Right lobe of liver (tissue), 6 donors: ENCODE results near the gene CD247. TPM values are rescaled to one million over a fixed set of nuclear protein-coding genes. Genes with fewer than 3 reads are reported as not detected.
A peak's percentile ranks its signal among the peaks of the same experiment; 100 is the strongest.

Experiments used
- ATAC-seq, 4 donors: fragments of 200-7000 bp; cut with Tn5 transposase; one replicate each; pipeline ENCODE4 v1.9.1; 2020; ENCODE audit warnings: mild to moderate bottlenecking in 4 of 4, moderate library complexity in 4 of 4
- DNase-seq, 3 donors: peaks; one replicate each; pipeline ENCODE4 v3.0.0-alpha.2; 2020
- H3K27ac ChIP-seq, 3 donors: fragments of 200-600 bp; one replicate each; pipeline ENCODE4 v1.8.0; 2022
- H3K27me3 ChIP-seq, 2 donors: fragments of 200-600 bp; one replicate each; pipeline ENCODE4 v1.8.0; 2022
- H3K36me3 ChIP-seq, 4 donors: fragments of 200-600 bp; sonication (generic) in 1 of 4; one replicate each; pipeline versions ENCODE4 v1.5.1 to v1.8.0; 2017 to 2022; ENCODE audit warnings: control low read depth in 1 of 4
- H3K4me1 ChIP-seq, 4 donors: fragments of 200-600 bp; sonication (generic) in 1 of 4; one replicate each; pipeline versions ENCODE4 v1.5.1 to v1.8.0; 2017 to 2022; ENCODE audit warnings: control low read depth in 1 of 4
- H3K4me3 ChIP-seq, 3 donors: fragments of 200-600 bp; one replicate each; pipeline ENCODE4 v1.8.0; 2022
- H3K9me3 ChIP-seq, 4 donors: fragments of 200-600 bp; sonication (generic) in 1 of 4; one replicate each; pipeline versions ENCODE4 v1.5.1 to v1.8.0; 2017 to 2022; ENCODE audit warnings: control low read depth in 1 of 4
- CTCF ChIP-seq, 4 donors: fragments of 200-600 bp in 3 of 4; fragments of 450-650 bp in 1 of 4; IDR thresholded peaks; one replicate each; pipeline versions ENCODE4 v1.5.1 to v1.8.0; 2016 to 2022; ENCODE audit warnings: antibody characterized with exemption in 4 of 4, mild to moderate bottlenecking in 2 of 4
- POLR2A ChIP-seq: fragments of 450-650 bp; IDR thresholded peaks from one replicate; pipeline ENCODE4 v1.6.1; 2017; ENCODE audit warnings: antibody characterized with exemption, mild to moderate bottlenecking
- WGBS: methylation state at CpG from one replicate; pipeline ENCODE4 v1.1.6; 2018; ENCODE audit warnings: low coverage, low lambda C conversion rate; ENCODE audit not compliant: insufficient coverage; ENCODE audit errors: missing lambda C conversion rate; 5-methylcytosine and 5-hydroxymethylcytosine counted together
- intact Hi-C, 2 donors: fragments of 100-400 bp; cut with DNase I; formaldehyde crosslinking; loops; one replicate each; pipeline versions ENCODE4 v1.11.2 to v1.14.1; 2022
- total RNA-seq, 6 experiments: library from RNA; depleted of rRNA in 2 of 6; stranded (reverse); fragments of >200 nt in 2 of 6; fragmentation: NEBNext Ultra II Directional in 3 of 6; extraction: Animal tissue kit (Norgen Biotek cat#: 25700) in 3 of 6; gene quantifications; one replicate each; pipeline versions ENCODE4 v1.1.0 to v1.2.4, GENCODE V29; 2016 to 2023
- donor health status: DM: no; HTN: yes; CAD: no.
- donor health status: DM: no; HTN: no; CAD: no.
- donor health status: DM: no; HTN: no; CAD: no.
- donor health status: DM: no; HTN: yes; CAD: no.
- donor health status: DM: no; HTN: yes; CAD: no.

The CD247 gene
- total RNA-seq, 6 experiments from 2014 or later, result 0.48 to 2.2 (median 0.71) TPM

GRCh38 chr1:167442854-167443565 lies 75.3 kb downstream of the CD247 start:
- intact Hi-C loops, result loop anchor here (5.0 to 10.0 kb wide), 2 partner anchors 376 to 378 kb away; no protein-coding TSS in a partner anchor
- Histone ChIP-seq H3K9me3 (no peaks in the 10 kb centered on the region), H3K4me3 (no peak overlapping the region), H3K27me3 (no peaks in the 10 kb centered on the region), H3K27ac (no peak overlapping the region), H3K4me1 (peaks cover 0 to 8% (median 0%) of the 10 kb centered on the region in 4 donors), H3K36me3 (no peaks in the 10 kb centered on the region)
- ATAC-seq, result no peak
- no peak for DNase-seq
- 62% methylated on average over 9 of the region's 9 CpGs for WGBS
- no peak for TF ChIP-seq POLR2A
- TF ChIP-seq CTCF (IDR thresholded peaks at IDR 0.05), result no peak

DNA sequence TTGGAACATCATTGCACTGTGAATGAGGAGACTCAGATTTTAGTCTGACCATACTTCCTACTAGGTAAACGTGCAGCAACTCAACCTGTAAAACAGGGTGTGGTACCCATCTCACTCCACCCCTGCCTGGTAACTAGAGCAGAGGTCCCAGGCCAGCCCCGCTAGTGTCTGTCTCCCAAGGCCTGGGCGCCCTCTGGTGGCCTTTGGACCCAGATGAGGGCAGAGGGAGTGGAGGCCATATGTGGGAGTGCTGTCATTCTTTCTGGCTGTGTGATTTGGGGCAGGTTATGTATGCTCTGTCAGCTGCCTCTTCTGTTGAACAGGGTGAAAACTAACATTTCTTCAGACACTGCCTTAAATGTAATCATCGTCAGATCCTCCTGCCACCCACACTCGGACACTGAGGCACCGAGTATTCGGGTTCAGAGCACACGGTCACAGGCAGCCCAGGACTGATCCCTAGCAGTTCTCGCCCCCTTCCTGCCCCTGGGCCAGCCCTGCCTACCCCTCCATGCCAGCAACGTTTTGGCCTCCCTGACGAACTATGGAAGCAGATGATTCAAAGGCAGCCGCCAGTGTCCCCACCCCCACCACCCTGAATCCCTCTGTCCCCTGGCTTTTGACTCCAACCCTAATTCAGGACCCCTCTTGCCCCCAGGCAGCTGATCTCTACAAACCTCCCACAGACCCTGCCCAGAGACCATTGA lies 76.0 kb downstream of the CD247 start:
- intact Hi-C loops, result loop anchor here (5.0 to 10.0 kb wide), 2 partner anchors 375 to 377 kb away; no protein-coding TSS in a partner anchor
- WGBS, result 3% methylated on average over 5 of the region's 12 CpGs

DNA sequence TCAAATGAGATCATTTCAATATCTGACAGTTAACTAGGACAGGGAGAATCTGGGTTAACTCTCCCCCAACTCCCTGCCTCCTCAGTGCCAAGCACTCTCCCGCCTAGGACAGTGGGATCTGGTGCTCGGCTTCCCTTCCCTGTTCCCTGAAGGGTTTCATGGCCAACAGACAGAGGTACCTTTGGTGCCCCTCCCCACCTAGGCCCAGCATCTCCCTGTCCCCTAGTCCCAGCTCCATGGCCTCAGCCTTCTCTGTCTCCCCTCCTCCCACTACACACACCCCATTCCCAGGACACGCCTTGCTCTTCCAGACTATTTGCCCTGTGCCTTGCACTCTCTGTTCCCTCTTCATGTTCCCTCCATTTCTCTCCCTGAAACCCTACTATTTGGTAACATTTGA lies 77.1 kb downstream of the CD247 start:
- WGBS, result 100% methylated on average over 1 of the region's 3 CpGs
- ATAC-seq (no peak), DNase-seq (no peak)
- intact Hi-C loops, result loop anchor here (5.0 to 10.0 kb wide), 2 partner anchors 374 to 376 kb away; no protein-coding TSS in a partner anchor
- Histone ChIP-seq H3K27ac (no peak overlapping the region), H3K4me3 (no peak overlapping the region), H3K36me3 (no peaks in the 10 kb centered on the region), H3K27me3 (no peaks in the 10 kb centered on the region), H3K4me1 (peaks cover 0 to 8% (median 0%) of the 10 kb centered on the region in 4 donors), H3K9me3 (no peaks in the 10 kb centered on the region)
- TF ChIP-seq POLR2A (no peak), CTCF (IDR thresholded peaks at IDR 0.05) (no peak)

More for the DNA sequence above, 76.0 kb downstream of the CD247 start:
- Histone ChIP-seq H3K27ac (no peak overlapping the region), H3K9me3 (no peaks in the 10 kb centered on the region), H3K4me3 (no peak overlapping the region), H3K4me1 (peaks cover 0 to 8% (median 0%) of the 10 kb centered on the region in 4 donors), H3K36me3 (no peaks in the 10 kb centered on the region), H3K27me3 (no peaks in the 10 kb centered on the region)
- TF ChIP-seq POLR2A (no peak), CTCF (IDR thresholded peaks at IDR 0.05) (peak; percentile 83 to 89 (median 86))
- ATAC-seq (peak; percentile 94 to 98 (median 96)), DNase-seq (peak; percentile 87 to 90 (median 87))

GRCh38 chr1:167440776-167441175 lies 77.6 kb downstream of the CD247 start:
- no peaks in the 10 kb centered on the region for H3K27me3 ChIP-seq
- 100% methylated on average over 1 of the region's 8 CpGs for WGBS
- peaks cover 0 to 8% (median 0%) of the 10 kb centered on the region in 4 donors for H3K4me1 ChIP-seq
- ATAC-seq (no peak), DNase-seq (no peak)
- H3K9me3 ChIP-seq, result no peaks in the 10 kb centered on the region
- TF ChIP-seq POLR2A (no peak), CTCF (IDR thresholded peaks at IDR 0.05) (no peak)
- H3K27ac ChIP-seq, result no peak overlapping the region
- H3K4me3 ChIP-seq, result no peak overlapping the region
- H3K36me3 ChIP-seq, result no peaks in the 10 kb centered on the region
- intact Hi-C loops, result loop anchor here (5.0 to 10.0 kb wide), 2 partner anchors 373 to 376 kb away; no protein-coding TSS in a partner anchor
